Fibroblast of the aortic adventitia (primary cell): ENCODE results near the gene SCRN1. TPM values are rescaled to one million over a fixed set of nuclear protein-coding genes. Genes with fewer than 3 reads are reported as not detected.

Experiments
- DNase-seq: peaks from one replicate; pipeline ENCODE4 v3.0.0-alpha.2; 2010; ENCODE audit warnings: low read depth
- H3K4me3 ChIP-seq: 2 replicates; pipeline ENCODE4 v1.5.1; 2011; ENCODE audit warnings: low read depth, mild to moderate bottlenecking, control low read depth, low read length, moderate library complexity
- total RNA-seq: library from RNA; depleted of rRNA; stranded (reverse); fragments of >200 nt; gene quantifications from 2 replicates; pipeline ENCODE4 v1.2.3, GENCODE V29; 2012; ENCODE audit warnings: low replicate concordance
- TF ChIP-seq, protein P1 (sequence below): IDR thresholded peaks from 2 replicates; pipeline ENCODE4 v1.5.1; 2011; ENCODE audit warnings: mild to moderate bottlenecking, low read length, control low read depth, inconsistent platforms; ENCODE audit not compliant: insufficient read depth

SCRN1 gene
- total RNA-seq, 1 donor = 93.1 TPM

- TF ChIP-seq, protein P1, sequence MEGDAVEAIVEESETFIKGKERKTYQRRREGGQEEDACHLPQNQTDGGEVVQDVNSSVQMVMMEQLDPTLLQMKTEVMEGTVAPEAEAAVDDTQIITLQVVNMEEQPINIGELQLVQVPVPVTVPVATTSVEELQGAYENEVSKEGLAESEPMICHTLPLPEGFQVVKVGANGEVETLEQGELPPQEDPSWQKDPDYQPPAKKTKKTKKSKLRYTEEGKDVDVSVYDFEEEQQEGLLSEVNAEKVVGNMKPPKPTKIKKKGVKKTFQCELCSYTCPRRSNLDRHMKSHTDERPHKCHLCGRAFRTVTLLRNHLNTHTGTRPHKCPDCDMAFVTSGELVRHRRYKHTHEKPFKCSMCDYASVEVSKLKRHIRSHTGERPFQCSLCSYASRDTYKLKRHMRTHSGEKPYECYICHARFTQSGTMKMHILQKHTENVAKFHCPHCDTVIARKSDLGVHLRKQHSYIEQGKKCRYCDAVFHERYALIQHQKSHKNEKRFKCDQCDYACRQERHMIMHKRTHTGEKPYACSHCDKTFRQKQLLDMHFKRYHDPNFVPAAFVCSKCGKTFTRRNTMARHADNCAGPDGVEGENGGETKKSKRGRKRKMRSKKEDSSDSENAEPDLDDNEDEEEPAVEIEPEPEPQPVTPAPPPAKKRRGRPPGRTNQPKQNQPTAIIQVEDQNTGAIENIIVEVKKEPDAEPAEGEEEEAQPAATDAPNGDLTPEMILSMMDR = no peak
- no peak for DNase-seq
- H3K4me3 ChIP-seq = no peak overlapping the region
Measured at GRCh38 chr7:29882481-29882880, 107.1 kb downstream of the SCRN1 start.

- no peak overlapping the region for H3K4me3 ChIP-seq
- TF ChIP-seq, protein P1 = no peak
- no peak for DNase-seq
Measured at GRCh38 chr7:29881724-29882123, 107.9 kb downstream of the SCRN1 start.

GRCh38 chr7:29879609-29880008, 110.0 kb downstream of the SCRN1 start:
- no peak overlapping the region for H3K4me3 ChIP-seq
- DNase-seq = peak; percentile 86
- TF ChIP-seq, protein P1 = no peak

DNA sequence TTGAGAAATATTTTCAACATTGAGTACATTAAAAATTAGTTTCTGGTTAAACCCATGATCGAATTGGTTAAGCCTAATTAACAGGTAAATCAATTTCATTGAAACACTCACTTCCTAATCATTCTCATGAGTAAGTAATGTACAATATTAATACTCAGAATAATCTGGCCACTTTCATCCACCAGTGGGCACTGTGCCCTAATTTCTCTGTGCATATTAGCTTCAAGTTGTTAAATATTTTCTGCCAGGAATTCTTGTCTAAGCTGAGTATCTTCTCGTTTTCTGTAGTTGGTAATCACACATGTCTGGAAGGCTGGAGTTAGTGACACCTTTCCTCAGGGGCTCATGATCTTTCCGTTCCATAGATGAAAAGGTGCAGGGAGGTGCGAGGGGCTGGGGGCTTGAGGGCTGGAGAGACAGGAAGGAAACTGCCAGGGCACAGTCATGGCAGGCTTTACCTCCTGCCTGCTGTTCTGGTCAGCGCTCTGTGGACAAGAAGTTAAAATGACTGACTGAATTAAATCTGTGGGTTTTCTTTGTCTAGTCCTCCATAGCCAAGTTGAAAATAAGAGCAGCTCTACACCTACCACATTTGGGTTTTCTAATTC, 111.4 kb downstream of the SCRN1 start:
- H3K4me3 ChIP-seq = no peak overlapping the region
- peak; percentile 55 for DNase-seq
- TF ChIP-seq, protein P1 = peak; percentile 50

GRCh38 chr7:29877196-29877595, 112.4 kb downstream of the SCRN1 start:
- TF ChIP-seq, protein P1 = no peak
- no peak overlapping the region for H3K4me3 ChIP-seq
- no peak for DNase-seq

GRCh38 chr7:29875741-29876140, 113.9 kb downstream of the SCRN1 start:
- no peak for DNase-seq
- TF ChIP-seq, protein P1 = no peak

More at GRCh38 chr7:29875741-29876140, 113.9 kb downstream of the SCRN1 start:
- H3K4me3 ChIP-seq = no peak overlapping the region
